Ramos (cell line): ENCODE measurements around the gene NDUFV2.
"Not testable (repeated sequence)": the region's sequence is repeated elsewhere in the genome, so short reads cannot be mapped to it uniquely, and the experiment has no call there.

Source experiments
- in situ Hi-C: fragments of 300-500 bp; cut with MboI; formaldehyde crosslinking; loops from one replicate; pipeline ENCODE4 v1.14.3; 2022; ENCODE audit warnings: low sequenced_read_pairs; ENCODE audit not compliant: unreplicated experiment

Gene NDUFV2

DNA sequence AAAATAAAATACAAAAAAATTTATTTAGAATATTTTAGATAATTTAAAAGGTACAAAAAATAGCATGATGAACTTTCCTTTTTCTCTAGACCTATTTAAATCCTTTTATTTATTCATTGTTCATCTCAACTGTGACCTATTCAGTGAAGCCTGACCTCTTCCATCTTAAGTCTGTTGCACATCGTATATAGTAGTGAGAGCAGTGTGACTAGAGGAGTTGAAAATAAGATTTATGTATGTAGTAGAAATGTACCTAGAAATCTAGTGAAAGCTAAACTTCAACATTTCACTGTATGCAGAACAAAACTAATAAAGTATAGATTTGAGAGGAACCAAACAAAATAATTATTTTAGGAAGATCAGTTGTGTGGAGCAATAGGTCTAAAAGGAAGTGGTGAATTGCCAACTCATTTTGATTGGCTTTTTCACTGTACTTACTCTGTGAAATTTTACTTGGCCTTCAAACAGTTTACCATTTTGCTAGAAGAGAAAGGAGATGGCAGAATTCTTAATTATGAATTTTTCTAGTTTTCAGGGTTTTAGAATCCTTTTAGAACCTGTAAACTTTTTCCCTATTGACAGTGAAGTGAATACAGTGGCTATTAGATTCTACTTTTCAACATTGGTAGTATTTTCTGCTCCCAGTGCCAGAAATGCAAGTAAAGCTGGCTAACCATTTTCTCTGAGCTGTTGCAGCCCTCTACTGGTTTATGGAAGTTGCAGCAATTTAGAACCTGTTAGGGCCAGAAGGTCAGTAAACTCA lies 45.1 kb downstream of the NDUFV2 start:
- in situ Hi-C loops, result no loop called here

DNA sequence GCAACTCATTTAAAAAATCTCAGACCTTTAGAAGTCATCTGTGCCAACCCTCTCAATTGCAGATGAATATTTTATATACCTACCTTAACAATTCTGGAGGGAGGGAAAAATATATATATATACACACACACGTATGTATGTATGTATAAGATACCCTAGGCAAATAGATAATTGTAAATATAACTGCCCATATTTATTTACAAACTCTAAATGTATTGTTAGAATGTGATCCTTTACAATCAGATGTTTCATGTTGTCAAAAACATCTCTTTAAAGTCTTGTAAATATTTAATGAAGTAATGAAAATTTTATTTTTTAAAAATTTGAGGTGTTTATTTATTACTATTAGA lies 45.7 kb downstream of the NDUFV2 start:
- in situ Hi-C loops, result no loop called here

DNA sequence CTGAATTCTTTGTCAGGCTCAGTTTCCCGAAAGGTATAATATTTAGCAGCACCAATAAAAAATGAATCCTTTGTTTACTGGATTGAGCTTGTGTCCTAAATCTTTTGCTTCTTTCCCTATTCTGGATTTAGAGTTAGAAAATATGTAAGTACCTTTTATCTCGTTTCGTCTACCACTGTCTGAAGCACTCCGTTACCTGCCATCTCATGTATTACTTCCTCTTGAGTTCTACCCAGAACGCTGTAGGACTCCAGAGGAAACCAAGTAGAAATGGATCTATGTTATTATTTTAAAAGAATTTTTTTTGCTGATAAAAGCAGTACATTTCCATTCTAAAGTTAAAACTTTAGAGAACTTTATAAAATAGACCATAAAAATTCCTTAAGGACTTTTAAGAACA lies 47.6 kb downstream of the NDUFV2 start:
- in situ Hi-C loops, result no loop called here

DNA sequence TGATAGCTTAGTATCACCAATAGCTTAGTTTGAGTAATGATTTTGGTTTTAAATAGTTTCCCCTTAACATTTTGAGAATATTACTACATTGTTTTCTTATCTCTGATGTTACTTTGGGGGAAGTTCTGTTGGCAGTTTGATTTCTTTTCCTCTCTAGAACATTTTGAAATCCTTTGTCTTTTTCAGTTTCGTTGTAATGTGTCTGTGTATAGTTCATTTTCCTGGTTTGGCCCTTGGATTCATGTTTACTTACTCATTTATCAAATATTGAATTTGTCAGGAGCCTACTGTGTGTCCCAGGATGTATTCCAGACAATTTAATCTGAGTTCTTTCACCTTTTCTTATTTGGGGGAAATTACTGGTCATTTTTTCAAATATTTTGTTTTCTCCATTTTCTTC lies 50.8 kb downstream of the NDUFV2 start:
- in situ Hi-C loops, result no loop called here

DNA sequence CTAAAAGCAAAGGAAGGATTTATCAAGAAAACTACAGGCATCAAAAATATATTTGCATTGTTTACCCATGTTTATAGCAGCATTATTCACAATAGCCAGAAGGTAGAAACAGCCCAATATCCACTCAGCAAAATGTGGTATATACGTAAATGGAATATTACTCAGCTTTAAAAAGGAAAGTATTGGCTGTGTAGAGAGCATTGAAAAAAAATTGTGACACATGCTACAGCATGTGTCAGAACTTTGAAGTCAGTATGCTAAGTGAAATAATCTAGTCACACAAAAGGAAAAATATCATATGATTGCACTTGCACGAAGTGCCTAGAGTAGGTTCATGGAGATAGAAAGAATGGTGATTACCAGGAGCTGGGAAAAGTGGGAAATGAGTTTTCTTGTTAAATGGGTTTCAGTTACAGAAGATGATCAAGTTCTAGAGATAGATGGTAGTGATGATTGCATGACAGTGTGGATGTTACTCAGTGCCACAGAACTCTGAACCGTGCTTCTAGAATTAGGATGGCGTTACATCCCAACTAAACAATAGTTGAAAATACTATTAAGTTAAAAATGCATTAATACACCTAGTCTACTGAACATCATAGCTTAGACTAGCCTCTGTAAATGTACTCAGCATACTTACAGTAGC lies 54.2 kb downstream of the NDUFV2 start:
- in situ Hi-C loops, result no loop called here

DNA sequence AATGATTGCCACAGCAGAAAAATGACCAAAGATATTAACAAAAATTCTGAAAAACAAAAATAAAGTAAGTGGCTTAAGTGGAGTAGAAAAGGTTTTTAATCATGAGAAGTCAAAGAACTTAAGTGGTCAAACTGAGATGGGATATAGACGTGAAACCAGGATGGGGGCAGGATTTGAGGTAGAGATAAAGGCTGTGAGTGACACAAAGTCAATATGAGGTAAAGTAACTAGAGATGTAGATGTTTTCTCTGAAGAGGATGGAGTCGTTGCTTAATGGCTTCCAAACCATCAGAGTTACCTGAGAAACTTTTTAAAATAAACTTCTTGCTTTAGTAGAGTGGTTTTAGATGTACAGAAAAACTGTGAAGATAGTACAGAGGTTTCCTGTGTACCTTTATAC lies 55.3 kb downstream of the NDUFV2 start:
- in situ Hi-C loops, result no loop called here

DNA sequence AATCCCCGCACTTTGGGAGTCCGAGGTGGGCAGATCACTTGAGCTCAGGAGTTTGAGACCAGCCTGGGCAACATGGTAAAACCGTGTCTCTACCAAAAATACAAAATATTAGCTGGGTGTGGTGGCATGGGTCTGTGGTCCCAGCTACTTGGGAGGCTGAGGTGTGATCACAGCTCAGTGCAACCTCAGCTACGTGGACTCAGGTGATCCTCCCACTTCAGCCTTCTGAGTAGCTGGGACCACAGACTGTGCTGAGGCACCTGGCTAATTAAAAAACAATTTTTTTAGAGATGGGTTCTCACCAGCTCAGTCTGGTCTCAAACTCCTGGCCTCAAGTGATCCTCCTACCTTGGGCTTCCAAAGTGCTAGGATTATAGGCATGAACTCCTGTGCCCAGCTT lies 57.5 kb downstream of the NDUFV2 start:
- in situ Hi-C loops, result no loop called here

DNA sequence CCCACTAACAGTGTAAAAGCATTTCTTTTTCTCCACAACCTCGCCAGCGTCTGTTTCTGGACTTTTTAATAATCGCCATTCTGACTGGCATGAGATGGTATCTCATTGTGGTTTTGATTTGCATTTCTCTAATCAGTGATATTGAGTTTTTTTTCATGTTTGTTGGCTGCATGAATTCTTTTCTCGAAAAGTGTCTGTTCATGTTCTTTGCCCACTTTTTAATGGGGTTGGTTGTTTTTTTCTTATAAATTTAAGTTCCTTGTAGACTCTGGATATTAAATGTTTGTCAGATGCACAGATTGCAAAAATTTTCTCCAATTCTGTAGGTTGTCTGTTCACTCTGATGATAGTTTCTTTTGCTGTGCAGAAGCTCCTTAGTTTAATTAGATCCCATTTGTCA lies 60.2 kb downstream of the NDUFV2 start:
- in situ Hi-C loops, result not testable (repeated sequence)

DNA sequence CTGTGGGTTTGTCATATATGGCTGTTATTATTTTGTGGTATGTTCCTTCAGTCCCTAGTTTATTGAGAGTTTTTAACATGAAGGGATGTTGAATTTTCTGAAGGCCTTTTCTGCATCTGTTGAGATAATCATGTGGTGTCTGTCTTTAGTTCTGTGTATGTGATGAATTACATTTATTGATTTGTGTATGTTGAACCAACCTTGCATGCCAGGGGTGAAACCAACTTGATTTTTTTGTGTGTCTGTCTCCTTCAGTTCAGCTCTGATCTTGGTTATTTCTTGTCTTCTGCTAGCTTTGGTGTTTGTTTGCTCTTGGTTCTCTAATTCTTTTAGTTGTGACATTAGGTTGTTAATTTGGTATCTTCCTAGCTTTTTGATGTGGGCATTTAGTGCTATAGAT lies 61.6 kb downstream of the NDUFV2 start:
- in situ Hi-C loops, result not testable (repeated sequence)

DNA sequence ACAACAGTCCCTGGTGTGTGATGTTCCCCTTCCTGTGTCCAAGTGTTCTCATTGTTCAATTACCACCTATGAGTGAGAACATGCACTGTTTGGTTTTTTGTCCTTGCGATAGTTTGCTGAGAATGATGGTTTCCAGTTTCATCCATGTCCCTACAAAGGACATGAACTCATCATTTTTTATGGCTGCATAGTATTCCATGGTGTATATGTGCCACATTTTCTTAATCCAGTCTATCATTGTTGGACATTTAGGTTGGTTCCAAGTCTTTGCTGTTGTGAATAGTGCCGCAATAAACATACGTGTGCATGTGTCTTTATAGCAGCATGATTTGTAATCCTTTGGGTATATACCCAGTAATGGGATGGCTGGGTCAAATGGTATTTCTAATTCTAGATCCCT lies 63.4 kb downstream of the NDUFV2 start:
- in situ Hi-C loops, result not testable (repeated sequence)

DNA sequence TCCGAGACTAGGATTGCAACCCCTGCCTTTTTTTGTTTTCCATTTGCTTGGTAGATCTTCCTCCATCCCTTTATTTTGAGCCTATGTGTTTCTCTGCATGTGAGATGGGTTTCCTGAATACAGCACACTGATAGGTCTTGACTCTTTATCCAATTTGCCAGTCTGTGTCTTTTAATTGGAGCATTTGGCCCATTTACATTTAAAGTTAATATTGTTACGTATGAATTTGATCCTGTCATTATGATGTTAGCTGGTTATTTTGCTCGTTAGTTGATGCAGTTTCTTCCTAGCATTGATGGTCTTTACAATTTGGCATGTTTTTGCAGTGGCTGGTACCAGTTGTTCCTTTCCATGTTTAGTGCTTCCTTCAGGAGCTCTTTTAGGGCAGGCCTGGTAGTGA lies 67.0 kb downstream of the NDUFV2 start:
- in situ Hi-C loops, result not testable (repeated sequence)

DNA sequence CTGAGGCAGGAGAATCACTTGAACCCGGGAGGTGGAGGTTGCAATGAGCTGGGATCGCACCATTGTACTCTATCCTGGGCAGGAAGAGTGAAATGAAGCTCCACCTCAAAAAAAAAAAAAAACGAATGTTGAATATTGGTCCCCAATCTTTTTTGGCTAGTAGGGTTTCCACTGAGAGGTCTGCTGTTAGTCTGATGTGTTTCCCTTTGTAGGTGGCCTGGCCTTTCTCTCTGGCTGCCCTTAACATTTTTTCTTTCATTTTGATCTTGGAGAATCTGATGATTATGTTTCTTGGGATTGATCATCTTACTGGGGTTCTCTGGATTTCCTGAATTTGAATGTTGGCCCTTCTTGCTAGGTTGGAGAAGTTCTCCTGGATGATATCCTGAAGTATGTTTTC lies 69.4 kb downstream of the NDUFV2 start:
- in situ Hi-C loops, result not testable (repeated sequence)

DNA sequence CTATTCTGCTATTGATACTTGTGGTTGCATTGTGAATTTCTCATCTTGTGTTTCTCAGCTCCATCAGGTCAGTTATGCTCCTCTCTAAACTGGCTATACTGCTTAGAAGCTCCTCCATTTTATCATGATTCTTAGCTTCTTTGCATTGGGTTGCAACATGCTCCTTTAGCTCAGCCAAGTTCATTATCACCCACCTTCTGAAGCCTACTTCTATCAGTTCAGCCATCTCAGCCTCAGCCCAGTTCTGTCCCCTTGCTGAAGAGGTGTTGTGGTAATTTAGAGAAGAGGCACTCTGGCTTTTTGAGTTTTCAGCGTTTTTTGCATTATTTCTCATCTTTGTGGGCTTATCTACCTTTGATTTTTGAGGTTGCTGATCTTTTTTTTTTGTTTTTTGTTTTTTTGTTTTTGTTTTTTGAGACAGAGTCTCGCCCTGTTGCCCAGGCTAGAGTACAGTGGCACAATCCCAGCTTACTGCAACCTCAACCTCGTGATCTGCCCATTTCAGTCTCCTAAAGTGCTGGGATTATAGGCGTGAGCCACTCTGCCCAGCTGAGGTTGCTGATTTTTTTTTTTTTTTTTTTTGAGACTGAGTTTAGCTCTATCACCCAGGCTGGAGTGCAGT lies 70.1 kb downstream of the NDUFV2 start:
- in situ Hi-C loops, result no loop called here

DNA sequence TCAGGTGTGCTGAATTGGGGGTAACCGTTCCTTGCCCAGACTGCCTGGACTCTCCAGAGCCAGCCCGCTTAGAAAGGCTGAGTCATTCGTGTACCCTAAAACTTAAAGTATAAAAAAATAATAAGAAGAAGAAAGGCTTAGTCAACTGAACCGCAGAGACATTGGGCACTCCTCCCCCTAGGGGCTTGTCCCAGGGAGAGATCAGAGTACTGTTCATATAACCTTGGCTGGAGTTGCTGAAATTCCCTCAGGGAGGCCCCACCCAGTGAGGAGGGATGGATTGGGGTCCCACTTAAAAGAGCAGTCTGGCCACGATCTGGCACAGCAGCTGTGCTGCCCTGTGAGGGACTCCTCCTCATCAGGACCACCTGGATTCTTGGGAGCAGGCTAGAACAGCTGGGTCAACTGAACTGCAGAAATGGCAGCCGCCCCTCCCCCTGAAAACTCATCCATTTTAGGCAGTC lies 71.3 kb downstream of the NDUFV2 start:
- in situ Hi-C loops, result no loop called here

DNA sequence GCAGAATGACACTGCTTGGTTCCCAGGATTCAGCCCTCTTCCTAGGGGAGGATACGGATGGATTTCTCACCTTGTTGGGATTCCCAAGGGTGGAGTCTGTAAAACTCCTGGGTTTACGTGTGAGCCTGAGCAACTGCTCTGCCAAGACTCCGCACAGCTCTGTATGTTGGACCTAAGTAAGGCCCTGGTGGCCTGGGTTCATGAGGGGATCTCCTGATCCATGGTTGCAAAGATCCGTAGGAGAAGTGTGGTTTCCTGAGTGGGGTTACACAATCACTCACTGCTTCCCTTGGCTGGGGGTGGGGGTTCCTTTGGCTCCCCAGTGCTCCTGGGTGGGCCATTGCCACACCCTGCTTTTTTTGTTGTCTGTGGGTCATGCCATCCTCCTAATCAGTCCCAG lies 71.8 kb downstream of the NDUFV2 start:
- in situ Hi-C loops, result no loop called here

DNA sequence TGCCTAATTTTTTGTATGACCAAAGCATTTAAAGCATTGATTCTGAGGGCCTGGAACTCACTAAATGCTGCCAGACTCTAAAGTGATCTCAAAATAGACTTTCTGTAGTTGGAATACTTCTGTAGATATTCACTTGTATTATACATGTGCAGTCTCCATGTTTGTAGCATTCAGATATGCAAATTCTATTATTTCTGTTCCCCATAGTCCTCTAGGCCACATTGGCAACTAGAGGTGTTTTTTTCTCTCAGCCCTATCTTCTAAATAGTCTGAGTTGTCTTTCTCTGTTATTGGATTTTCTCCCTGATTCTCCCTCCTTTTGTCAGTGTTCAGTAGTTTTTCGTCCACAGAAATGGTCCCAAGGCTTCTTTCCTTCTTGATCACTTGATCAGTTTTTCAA lies 72.6 kb downstream of the NDUFV2 start:
- in situ Hi-C loops, result no loop called here

DNA sequence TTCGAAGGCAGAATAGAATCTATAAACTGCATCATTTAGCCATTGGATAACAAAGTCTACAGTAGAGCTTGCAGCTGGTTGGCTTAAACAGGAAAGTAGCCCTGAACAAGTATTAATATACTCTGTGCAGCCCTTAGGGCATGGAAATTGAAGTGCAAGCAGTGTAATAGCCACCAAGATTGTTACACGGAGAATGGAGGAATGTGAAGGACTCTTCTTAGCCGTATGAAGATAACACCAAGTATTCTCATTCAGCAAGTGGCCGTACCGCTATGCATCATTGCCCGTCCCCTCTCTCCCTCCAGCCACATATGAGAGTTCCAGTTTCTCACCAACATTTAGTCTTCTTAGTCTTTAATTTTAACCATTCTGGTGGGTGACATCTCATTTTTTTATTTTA lies 74.5 kb downstream of the NDUFV2 start:
- in situ Hi-C loops, result no loop called here

DNA sequence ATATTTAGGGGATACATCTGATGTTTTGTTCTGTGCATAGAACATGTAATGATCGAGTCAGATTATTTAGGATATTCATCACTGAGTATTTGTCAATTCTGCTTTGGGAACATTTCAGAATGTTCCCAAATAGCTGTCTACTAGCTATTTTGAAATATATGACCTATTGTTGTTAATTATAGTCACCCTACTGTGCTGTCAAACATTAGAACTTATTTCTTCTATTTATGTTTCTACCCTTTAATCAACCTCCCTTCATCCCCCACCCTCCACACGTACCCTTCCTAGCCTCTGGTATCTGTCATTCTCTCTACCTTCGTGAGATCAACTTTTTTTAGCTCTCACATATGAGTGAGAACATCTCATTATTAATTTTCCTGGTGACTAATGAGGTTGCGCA lies 75.0 kb downstream of the NDUFV2 start:
- in situ Hi-C loops, result no loop called here

DNA sequence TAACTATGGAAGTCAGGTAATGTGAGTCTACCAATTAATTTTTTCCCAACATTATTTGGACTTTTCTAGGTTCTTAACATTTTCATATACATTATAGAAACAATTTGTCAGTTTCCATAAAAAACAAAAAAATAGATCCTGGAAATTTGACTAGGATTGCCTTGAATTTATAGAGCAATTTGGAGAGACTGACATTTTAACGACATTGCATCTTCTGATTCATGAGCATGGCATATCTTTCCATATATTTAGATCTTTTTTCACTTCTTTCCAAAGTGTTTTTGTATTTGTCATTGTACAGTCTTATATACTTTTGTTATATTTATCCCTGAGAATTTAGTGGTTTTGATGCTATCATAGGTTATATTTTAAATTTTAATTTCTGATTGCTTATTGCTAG lies 76.1 kb downstream of the NDUFV2 start:
- in situ Hi-C loops, result no loop called here

DNA sequence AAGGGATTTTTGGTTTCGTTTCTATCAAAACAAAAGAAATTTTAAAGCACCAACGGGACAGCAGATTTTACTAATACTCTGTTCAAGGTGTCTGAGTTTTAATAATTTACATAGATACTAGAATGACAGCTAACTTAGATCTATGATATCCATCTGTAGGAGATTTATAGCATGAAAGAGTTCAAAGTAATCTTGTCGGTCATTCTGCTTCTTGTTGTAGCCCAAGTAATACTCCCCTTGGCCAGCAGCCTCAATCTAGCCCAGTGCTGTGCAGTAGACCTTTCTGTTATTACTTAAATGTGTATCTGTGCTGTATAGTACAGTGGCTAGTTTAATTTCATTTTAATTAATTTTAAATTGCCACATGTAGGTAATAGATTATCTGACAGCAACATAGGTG lies 78.8 kb downstream of the NDUFV2 start:
- in situ Hi-C loops, result no loop called here

DNA sequence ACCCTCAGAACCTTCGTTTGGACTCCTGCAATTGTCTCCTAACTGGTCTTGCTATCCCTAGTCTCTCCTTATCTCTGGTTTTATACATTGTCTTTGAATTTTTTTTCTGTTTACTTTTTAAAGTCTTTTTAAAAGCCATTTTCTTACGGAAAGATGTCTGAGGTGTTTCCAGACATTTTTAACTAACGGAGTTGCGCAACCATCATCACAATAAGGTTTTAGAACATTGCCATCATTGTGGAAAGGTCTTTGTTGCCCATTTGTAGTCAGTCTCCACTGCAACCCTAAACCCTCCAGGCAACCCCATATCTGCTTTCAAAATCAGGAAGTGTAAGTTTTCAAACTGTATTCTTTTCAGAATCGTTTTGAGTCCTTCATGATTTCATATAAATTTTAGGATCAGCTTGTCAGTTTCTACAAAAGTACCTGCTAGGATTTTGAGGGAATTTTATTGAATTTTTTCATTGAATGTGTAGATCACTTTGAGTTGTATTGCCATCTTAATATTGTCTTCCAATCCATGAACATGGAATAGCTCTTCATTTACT lies 80.4 kb downstream of the NDUFV2 start:
- in situ Hi-C loops, result no loop called here
